NCI-H2081 treated with DMSO at 0.1 percent for 48 hours (cell line): ENCODE data around the gene EPB41L5.
"Not testable (repeated sequence)": the region's sequence is repeated elsewhere in the genome, so short reads cannot be mapped to it uniquely, and the experiment has no call there.

Source experiments
- DNase-seq: peaks from one replicate; lab custom pipeline; 2025; lab: John Stamatoyannopoulos, UW

Gene EPB41L5

DNA sequence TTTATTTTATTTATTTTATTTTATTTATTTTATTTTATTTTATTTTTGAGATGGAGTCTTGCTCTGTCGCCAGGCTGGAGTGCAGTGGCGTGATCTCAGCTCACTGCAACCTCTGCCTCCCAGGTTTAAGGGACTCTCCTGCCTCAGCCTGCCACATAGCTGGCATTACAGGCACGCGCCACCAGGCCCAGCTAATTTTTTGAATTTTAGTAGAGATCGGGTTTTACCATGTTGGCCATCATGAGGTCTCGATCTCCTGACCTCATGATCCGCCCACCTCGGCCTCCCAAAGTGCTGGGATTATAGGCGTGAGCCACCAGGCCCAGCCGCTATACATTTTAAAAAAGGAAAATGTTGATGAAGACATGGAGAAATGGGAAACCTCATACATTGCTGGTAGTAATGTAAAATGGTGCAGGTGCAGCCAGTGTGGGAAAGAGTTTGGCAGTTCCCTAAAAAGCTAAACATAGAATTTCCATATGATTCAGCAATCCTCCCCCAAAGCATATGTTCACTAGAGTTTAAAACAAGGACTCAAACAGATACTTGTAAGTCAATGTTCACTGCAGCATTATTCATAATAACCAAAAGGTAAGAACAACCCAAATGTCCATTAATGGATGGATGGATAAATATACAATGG is 187.1 kb downstream of the EPB41L5 start:
- not testable (repeated sequence) for DNase-seq

DNA sequence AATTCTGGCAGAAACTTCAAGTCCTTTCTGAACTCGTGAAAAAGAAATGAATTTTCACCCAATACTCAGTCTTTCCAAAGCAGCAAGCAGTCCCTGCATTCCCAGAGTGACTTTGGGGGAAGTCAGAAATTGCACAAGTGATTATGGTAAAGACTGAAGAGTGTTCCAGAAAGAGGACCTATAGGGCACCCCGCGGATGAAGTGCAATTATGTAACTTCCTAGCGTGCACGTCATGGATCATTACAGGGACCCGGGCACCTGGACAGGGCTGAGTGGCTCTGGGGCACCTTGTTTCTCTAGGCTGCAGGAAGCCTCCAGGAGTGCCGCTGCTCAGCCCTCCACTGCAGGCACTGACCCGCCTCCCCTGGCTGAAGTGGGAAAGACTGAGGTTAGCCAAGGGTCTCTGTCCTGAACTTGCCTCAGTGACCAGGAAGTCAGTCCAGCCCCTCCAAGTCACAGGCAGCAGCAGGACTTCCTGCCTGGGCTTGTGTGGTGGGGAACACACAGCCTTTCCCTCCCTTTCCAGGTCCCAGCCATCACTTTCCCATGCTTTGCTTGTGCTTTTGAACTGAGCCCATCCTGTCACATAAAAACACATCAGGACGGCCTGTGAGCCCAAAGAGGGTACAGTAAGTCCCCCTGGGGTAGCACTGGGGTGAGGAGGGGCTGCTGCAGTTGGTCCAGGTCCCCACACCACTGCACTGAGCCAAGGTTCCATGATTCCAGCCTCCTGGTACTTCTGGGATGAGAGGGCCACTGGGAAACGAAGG is 190.6 kb downstream of the EPB41L5 start:
- no peak for DNase-seq

DNA sequence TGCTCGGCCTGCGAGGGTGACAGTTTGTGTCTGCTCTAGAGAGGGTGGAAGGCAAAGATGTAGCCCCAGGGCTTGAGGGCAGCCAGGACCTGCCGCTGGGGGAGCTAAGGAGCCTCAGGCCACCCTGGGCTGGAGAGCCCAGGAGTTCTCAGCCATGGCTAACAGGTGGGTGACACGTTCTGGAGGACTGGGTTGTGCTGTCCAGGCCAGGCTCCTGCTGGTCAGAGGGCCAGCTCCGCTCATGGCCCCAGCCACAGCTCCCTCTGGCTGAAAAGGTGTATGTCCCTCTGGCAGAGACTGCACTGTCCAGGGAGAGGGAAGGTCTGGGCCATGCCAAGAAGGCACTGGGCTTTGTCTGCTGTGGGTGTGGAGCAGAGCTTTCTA is 191.1 kb downstream of the EPB41L5 start:
- no peak for DNase-seq

DNA sequence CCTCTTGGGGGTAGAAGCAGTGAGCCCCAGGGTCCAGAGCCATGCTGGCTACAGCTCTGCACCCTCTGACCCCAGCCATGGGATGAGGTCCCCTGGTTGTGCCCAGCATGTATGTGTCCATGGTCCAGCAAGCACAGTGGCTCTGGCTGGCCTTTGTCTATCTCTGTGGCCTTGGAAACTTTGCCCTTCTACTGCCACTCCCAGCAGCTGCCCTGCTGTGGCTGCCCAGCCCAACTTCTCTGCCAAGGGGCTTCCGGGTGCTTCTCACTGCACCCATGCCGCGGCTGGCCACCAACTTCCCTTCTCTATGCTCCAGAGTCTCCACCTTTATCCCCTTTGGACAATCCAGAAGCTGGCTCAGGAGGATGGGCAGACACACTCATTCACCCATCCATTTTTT is 191.5 kb downstream of the EPB41L5 start:
- no peak for DNase-seq

DNA sequence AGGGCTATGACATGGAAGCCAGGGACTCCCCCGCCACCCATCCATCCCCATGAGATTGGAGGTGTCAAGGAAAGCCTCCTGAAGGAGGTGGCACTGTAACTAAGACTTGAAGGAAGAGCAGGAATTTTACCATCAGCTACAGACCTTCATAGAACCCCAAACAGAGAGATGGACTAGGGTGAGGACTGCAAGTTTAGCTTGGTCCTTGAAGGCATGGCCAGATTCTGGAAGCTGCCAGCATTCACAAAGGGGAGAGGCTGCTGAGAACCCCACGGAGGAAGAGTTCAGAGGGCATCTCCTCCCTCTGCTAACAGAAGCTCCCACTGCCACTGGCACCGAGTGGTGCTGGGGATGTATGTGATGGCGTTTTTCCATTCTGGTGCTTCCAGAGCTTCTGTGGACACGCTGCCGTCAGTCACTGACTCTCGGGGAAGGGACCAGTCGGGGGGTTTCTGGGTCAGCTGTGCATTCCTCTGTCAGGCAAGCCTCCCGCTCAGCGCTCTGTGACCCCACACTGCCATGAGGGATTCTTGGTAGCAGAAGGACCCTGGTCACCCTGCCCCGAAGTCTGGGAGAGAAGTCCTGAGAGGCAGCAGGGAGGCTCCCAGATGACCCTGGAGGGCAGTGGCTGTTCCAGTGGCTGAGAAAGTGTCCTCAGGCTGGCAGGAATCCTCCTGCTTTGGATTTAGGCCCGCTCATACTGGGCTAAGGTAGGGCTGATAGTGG is 192.2 kb downstream of the EPB41L5 start:
- no peak for DNase-seq

DNA sequence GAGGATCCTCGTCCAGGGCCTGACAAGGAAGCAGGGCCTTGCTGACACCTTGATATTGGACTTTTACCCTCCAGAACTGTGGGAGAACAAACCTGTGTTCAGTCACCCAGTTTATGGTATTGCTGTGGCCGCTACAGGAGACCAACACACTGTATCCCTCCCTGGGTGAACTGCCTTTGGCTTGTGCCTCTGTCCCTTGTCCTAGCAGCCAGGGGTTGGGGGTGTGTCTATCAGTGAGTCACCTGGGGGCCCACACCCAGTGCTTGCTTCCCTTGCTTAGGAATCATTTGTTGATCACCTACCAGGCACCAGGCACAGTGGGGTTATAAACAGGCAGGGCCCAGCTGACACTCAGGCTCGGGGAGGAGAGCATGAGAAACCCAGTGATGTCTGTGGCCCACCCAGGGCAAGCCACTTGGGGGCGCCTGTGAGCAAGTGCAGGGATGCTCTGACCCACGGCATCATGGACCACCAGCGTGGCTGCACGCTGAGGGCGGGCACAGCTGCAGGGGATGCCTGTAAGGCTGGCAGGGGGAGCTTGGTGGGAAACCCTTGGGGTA is 193.2 kb downstream of the EPB41L5 start:
- DNase-seq, result no peak

DNA sequence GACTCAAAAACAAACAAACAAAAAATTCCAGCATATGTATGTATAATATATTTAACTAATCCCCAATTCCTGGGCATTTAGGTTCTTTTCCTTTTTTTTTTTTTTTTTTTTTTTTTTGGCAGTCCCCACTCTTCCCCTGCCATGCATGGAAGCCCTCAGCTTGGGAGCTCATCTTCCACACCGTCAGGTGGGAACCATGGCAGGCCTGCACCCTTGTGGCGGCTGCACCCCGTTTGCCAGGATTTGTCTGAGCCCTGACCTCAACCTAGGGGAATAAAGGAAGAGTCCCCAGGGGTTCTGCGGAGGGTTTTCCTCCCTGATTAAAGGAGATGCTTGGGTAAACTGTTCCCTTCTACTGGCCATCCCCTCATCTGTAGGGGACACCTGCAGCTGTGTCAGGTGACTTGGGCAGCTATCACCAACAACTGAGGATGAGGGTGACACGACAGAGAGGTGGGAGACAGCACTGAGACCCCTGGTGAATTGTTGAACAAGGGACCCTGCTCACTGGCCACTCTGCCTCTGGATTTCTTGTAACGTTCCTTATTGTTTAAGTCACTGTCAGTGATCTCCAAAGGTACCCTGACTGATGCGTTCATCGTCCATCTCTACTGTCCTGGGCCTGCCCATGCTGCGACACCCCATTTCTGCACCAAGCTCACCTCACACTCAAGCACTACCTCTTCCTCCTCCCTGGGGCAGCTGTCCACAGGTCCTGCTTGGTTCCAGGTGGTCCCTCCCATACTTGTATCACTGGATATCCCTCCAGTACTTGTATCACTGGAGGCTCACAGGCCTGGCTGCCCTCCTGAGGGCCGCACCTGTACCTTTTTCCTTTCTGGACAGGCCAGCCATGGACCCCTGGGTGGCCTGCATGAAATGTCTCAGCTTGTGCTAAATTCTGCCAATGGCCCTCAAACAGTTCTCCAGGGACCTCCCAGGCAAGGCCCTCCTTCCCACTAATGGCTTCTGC is 195.8 kb downstream of the EPB41L5 start:
- no peak for DNase-seq

DNA sequence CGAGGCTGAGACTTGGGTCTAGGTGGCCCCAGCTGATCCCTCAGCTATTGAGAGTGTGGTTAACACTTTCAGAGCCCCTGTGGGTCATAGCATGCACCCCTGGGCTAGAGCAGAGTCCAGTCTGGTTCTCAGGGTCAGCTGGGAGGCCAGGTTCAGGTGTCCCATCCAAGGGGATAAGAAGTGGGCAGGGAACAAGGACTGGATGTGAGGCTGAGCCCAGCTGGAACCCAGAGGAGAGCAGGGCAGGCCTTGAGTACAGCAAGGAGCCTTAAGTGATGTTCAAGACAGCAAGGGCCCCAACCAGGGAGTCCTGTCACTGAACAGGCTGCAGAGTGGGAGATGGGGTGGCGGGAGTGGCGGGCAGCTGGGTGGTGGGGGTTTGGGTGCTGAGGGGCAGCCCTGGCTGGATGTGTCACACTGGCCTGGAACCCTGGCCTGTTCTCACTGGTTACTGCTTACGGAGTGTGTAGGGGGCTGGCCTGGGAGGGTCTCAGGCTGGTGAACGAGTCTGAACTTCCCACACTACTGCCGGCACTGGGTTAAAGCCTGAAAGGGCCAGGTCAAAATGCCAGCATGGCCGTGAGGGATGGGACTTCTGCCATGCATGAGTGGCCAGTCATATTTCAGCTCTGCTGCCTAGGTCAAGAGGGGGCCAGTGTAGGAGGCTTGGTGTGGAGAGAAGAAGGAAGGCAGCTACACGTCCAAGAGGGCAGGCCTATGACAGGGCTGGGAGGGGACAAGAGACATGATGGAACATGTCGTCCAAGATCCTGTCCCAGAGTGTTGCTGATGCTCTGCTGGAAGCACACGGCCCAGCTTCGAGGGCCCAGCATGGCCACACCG is 196.8 kb downstream of the EPB41L5 start:
- DNase-seq, result no peak

DNA sequence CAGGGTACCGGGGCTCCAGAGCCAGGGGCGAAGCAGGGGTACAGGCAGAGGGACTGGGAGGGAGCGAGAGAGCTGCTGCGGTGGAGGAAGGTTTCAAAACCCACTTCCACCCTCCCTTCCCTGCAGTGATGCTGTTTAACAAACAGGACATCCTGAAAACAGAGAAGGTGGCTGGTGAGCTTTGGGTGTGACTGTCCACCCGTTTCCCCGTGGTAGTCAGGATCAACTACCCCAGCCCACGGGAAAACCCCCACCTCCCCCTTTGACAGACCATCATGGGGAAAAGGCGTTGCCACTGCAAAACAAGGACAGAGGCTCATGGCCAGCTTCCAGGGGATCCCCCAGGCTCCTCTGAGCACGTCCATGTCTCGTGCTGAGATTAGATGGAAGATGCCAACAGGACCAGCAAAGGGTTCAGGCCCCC is 197.4 kb downstream of the EPB41L5 start:
- no peak for DNase-seq

DNA sequence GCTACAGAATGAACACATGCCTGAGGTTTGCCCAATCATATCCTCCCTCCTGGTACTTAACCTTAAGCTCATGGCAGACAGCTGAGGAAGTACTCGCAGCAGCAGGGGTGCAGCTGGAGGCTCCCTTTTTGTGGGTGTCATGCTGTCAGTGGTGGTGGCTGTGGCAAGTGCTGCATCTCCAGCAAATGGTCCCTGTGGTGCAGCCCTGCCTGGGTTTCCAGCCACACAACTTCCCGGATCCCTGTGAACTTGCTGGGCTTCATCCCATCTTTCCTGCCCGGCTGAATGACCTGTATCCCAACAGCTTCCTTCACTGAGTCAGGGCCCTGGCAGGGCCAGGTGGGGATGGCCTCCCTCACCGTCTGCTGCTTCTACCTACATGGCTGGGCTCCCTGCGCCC is 205.3 kb downstream of the EPB41L5 start:
- no peak for DNase-seq

DNA sequence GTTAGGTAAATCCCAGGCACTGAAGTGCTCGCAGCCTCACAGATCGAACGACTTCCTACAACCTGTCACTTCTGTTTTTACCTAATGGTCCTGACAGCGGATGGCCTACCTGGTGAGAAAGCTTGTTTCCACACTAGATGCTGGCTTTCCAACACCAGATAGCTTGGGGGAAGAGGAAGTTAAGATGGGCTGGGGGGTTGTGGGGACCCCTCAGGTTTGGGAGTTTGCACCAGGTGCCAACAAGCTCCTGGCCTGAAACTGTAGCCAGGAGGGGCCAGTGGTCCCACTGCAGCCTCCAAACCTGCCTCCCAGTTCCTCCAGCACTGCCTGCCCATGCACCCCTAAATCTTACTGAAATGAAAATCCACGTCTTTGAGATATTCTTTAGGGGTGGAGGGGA is 206.4 kb downstream of the EPB41L5 start:
- DNase-seq, result no peak

DNA sequence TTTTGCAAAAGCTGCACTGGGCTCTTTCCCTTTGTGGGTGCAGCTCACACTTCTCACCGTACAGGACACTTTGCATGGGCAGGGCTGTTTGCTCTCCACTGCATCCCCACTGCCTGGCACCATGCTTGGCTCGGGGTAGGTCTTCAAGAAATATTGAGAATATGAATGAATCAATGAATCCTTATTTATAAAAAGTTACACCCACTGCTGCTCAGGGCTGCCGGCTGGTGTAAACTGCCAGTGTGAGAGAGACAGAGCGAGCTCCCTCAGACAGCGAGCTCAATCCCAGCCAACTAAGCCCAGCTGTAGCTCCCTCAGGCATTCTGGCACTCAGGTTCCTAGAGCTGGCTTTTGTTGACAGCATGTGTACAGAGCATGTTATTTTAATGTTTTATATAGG is 206.9 kb downstream of the EPB41L5 start:
- no peak for DNase-seq

DNA sequence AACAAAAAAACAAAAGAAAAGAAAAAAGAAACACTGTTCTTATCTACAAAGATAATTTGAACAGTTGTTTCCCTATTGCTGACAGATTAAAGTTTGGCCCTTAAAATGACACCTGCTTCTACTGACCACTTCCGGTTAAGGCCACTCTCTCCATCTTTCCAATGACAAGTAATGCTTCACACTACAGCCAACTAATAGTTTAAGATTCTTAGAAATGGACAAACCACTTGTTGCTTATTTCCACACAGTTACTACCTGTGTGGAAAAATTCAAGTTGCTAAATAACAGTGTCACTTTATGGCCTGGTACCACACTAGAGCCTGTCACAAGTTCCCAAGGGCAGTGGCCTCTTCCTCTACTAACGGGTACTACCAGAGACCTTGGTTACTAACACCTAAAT is 207.9 kb downstream of the EPB41L5 start:
- no peak for DNase-seq

DNA sequence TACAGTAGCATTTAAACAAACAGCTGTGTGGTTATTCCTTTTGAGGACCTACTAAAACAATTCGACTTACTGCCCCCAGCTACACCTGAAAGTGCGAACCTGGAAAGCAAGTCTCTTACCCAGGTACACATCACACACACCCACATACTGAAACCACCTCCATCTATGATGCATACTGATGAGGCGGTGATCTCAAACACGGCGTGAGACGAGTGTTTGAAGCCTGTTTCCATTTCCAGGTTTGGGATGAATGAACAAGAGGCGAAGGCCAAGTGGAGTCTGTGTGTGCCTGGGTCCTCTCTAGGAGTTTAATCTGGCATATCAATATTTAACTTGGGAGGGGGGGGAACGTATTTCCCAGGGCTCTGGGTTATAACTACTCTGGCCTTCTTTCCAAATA is 208.7 kb downstream of the EPB41L5 start:
- DNase-seq, result no peak

DNA sequence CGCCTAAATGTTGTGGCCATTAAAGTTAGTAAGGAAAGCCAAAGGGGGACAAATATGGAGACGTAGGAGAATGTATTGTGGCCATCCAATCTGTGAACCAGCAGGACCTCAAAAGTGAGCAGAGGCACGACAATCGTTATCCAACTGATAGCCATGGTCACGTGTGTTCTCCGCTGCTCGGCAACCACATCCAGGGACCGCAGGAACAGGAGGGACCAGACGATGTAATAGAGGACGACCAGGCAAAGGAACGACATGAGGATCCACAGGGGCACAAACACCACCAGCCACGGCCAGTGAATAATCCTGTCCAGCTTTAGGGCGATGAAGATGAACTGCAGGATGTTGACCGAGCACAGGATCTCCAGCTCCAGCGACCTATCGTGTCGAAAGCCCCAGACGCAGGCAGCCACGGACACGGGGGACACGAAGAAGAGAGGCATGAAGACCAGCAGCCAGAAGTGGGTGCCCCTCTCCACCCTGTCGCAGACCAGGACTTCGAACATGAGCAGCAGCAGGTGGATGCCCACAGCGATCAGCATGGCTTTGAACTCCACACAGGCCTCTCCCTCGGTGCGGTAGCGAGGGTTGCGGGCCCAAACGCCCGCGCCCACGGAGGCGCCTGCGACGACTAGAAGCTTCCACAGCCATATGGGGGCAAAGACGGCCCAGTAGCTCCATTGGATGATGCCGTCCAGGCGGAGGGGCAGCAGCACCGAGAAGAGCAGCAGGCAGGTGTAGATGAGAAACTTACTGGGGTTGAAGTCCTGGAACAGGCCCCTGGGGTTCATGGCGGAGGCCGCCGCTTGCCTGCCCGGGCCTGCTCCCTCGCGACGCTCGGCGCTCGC is 209.5 kb downstream of the EPB41L5 start:
- DNase-seq, result no peak

DNA sequence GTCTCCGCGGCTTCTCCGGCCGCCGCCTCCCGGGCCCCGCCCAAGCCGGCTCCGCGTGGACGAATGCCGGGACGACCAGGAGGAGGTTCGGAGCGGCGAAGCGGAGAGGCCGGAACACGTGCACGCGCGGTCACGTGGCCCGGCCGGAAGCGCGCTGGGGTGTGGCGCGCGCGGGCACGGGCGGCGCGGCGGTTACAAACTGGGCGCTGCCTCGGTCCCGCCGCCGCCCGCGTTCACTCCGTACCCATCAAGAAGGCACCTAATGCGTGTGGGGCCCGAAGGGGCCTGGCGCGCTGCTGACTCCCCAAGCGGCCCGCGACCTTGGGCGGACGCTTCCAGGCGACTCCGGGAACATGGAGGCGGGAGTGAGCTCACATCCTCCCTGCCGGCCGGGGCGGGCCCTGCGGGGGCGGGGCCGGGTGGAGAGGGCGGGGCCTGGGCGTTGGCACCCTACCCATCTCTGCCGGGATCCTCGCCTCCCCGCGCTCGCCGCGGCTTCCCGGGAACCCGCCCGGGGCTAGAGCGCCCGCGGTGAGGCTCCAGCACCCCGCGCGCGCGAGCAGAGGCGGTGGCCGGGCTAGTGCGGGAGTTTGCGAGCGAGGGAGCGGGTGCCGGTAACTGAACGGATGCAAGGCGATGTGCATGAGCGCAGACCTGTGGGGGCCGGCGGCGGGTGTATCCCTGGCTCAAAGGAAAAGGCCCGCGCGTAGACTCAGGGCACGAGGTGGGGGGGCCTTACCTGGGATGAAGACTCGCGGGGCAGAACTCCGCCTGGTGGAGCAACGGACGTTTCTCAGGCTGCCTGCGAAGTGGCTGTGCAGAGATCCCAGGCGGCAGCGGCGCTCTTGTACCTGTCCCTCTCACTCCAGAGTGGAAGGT is 210.4 kb downstream of the EPB41L5 start, which contains the start of gene TMEM185B:
TMEM185B (minus strand) TSS at position 367 of the 879 bp plus-strand sequence. CDS start 424 bp downstream, outside the sequence.
- no peak for DNase-seq

DNA sequence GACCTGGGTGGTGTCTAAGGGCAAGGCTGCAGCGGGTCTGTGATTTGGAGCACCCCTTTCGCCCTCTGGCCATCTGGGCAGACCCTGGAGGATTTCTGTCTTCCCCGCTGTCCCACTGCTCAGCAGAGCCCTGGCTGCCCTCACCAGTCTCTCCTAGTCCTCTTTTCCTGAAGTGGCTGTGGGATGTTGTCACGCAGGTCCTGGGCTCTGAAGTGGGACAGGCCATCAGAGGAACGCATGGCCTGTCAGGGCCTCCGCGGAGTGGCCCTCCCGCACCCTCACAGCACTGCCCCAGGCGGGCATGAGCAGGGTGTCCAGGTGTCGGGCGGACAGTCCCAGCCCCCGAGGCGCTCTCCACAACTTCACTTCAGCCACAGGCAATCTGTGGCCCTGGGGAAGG is 211.4 kb downstream of the EPB41L5 start:
- DNase-seq, result no peak

DNA sequence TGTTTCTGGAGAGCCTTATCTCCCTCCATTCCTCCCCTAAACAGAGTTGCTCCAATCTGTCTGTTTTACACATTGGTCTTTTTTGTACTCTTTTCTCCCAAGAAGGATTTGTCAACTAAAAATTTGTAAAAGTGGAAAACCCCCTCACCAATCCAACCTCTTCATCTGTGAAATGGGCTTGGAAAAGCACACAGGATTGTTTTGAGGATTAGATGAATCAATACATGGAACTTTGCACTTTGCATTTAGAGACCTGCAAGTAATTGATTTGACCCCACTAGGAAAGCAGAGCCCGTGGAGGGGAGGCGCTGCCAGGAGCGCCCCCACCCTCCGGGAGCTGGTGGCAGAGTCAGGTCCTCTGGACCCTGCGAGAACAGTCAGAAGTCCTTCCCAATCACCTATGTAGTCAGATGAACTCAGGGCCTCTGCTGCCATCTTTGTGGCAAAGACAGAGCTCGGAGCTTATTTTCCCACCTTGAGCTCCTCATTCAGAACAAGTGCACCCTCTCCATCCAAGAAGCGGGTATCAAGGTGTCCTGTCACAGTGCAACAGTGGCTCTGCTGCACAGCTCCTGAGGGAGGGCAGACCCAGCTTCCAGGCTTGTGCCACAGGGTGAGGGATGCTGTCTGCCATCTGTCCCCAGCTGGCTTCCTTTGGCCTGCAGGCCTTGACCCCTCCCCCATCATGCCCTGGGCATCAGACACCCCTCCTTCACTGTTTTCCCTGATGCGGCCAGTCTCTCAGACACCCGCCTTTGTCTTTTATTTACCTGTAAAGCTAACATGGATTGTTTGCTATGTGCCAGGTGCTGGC is 212.1 kb downstream of the EPB41L5 start:
- DNase-seq, result peak; percentile 29
